Fibroblast of skin of right biceps (primary cell): Measurements from ENCODE around the gene LCTL.
"Not testable (repeated sequence)": the region's sequence is repeated elsewhere in the genome, so short reads cannot be mapped to it uniquely, and the experiment has no call there.

Experiments used
- DNase-seq: peaks from one replicate; pipeline ENCODE4 v3.0.0-alpha.2; 2013

LCTL gene

DNA sequence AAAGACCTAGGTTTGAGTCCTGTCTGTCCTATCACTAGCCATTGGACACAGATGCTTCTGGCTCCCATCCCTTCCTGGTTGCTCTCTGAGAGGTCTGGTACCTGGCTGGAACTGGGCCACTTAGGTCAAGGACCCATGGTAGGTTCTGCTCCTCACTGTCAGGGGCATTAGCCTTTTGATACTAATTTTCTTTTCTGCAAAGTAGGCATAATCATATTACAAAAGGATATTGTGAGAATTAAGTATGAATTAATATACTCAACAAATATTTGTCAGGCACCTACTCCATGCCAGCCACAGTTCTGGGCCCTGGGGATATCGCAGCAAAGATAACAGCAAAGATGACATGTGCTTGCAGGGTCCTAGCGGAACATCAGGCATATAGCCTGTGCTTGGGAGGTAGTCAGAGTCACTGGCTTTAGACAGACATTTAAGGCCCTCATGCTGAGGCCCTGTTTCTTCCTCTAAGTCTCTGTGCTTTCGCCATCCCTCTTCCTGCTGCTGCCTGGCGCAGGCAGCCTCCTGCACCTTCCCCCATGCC, 25.6 kb upstream of the LCTL start:
- DNase-seq = no peak

DNA sequence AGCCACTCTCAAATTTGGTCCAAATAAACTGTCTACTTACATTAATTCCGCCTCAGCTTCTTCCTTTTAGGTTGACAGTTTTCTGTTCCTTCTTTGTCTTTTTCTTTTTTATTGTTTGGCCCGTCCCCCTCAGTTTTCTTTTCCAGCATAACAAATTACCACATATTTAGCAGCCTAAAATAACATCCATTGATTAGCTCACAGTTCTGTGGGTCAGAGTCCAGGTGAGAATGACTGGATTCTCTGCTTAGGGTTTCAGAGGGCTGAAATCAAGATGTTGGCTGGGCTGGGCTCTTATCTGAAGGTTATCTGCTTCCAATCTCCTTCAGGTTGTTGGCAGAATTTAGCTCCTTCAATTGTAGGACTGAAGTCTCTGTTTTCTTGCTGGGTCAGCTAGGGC, 24.6 kb upstream of the LCTL start:
- no peak for DNase-seq

DNA sequence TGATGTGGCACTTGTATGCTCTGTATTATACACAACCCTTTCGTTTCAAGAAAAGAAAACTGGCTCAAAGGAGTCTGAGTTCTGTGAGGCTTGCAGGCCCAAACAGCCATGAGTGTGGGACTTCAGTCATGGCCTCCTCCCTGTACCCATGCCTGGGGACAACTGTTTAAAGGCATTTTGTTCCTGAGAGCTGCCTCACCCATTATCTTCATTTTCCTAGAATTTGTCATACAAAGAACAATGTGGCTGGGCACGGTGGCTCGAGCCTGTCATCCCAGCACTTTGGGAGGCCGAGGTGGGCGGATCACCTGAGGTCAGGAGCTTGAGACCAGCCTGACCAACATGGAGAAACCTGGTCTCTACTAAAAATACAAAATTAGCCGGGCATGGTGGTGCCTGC, 23.6 kb upstream of the LCTL start:
- not testable (repeated sequence) for DNase-seq

DNA sequence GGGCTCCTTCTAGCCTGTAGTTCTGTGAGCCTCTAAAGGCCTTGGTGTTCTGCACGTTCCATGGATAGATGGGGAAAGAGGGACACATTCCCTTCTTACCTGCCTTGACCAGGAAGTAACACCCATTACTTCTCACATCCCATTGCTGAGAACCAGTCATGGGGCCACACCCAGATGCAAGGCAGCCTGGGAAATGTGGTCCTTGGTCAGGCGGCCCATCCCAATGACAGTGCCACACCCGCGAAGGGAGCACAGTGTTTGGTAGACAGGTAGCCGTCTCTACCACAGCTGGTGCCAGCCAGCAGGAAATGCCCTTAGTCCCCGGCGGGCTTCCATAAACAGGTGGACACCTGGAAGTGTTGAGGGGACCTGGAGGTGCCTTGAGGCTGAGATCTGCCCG, 23.2 kb upstream of the LCTL start:
- no peak for DNase-seq

DNA sequence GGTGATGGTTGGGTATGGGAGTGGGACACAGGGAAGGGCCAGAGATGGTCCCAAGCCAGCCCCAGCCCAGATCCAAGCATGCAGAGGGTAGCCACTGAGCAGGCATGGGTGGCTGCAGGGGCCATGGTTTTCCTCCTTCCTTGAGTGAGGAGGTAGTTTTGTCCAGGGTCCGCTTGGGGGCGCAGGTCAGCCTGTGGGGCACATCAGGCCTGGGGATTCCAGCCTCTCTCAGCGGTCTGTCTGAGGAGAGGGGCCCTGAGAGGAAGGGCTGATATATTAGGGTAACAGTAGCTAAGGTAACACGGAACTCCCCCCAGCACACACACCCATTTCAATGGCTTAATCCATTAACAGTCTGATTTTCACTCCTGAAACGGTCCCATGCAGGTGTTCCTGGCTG, 22.7 kb upstream of the LCTL start:
- no peak for DNase-seq

DNA sequence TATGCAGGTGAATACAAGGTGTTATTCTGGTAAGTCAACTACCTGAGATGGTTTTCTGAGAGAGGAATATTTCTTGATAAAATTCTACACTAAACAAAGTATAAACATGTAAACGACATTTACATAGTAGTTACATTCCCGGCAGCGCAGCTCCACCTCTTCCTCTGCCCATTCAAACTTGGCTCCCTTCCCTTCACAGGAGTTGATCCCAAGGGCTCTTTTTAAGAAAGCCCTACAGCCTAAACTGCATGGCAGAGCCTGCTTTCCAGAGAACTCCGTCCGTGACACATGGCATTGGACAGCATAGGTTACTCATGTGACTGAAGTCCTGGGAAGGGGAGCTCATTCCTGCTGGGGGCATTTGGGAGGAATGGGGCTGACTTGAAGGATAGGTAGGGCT, 22.0 kb upstream of the LCTL start:
- no peak for DNase-seq

DNA sequence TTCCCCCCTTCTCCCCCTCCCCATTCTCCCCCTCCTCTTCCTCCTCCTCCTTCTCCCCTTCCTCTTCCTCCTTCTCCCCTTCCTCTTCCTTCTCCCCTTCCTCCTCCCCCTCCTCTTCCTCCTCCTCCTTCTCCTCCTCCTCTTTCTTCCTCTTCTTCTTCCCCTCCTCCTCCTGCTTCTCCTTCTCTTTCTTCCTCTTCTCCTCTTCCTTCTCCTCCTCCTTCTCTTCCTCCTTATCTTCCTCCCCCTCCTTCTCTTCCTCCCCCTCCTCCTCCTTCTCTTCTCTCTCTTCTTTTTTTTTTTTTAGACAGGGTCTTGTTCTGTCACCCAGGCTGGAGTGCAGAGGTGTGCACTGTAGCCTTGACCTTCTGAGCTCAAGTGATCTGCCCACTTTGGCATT, 21.2 kb upstream of the LCTL start:
- no peak for DNase-seq

DNA sequence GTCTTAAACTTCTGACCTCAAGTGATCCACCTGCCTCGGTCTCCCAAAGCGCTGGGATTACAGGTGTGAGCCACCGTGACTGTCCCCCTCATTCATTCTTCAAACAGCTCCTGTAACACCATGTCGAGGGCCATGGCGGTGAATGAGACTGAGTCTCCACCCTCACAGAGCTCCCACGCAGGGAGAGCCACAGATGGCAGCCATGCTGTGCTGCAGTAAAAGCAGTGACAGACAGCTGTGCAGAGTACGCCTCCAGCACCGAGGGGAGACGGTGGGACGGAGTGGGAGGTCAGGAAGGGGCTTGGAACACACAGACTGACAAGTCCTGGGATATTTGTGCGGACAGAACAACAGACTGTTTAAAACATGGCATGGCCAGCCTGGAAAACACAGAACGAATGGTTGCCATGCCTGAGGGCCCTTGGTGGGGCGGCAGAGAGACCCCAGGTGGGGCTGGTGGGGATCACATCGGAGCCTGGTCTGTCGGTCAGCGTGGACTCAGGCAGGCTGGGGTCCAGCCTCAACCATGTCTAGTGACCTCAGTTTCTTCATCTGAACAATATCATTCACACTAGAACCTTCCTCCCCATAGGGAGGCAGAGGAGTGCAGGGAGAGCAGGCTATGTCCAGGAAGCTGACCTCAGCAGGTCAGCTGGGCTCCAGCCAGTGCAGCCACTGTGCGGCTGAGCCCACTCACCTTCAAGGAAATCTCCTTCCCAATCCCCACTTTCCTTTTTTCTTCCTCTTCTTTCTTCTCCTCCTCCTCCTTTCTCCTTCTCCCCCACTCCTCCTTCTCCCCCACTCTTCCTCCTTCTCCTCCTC, 20.6 kb upstream of the LCTL start:
- no peak for DNase-seq

DNA sequence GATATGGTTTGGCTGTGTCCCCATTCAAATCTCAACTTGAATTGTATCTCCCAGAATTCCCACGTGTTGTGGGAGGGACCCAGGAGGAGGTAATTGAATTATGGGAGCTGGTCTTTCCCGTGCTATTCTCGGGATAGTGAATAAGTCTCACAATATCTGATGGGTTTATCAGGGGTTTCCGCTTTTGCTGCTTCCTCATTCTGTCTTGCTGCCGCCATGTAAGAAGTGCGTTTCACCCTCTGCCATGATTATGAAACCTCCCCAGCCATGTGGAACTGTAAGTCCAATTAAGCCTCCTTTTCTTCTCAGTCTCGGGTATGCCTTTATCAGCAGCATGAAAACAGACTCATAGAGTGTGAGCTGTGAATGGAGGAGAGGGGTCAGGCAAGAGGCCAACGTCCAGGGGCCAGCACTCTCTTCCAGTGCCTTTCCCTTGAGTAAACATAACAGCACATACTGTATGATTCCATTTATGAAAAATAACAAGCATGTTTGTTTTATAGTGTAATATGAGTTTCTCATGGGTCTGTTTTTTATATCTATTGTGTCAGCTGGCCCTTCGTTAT, 16.3 kb upstream of the LCTL start:
- no peak for DNase-seq

DNA sequence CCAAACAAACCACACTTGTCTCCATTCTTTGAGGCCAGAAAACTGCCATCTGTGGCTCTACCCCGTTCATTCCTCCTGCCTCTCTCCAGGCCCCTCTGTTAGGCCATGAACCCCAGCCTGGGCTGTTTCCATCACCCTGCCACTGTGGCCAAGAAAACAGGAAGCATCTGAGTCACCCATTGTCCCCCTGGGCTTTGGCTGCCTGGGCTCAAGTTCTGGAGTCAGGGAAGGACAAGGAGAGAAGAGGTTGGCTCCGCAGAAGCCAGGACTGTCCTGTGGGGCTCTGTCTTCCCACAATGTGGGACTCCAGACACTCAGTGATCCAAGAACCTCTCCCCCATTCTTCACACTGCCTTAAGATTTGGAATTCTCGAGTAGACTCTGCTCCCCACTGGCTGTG, 14.8 kb upstream of the LCTL start:
- peak; percentile 72 for DNase-seq

DNA sequence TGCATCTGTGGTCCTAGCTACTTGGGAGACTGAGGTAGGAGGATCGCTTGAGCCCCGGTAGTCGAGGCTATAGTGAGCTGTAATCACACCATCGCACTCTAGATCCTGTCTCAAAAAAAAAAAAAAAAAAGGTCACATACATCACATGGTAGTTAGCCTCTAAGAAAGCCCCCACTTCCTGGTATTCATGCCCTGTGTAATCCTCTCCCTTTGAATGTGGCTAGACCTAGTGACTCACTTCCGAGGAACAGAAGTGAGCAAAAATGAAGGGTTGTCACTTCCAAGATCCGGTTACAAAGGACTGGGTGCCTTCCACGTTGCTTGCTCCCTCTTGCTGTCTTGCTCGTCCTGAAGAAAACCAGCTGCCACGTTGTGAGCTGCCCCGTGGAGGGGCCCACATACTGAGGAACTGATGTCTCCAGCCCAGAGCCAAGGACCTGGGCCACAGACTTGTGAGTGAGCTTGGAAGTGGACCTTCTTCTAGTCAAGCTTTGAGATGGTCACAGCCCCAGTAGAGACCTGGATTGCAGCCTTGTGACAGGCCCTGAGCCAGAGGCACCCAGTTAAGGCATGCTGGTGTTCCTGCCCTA, 12.6 kb upstream of the LCTL start:
- peak; percentile 81 for DNase-seq

DNA sequence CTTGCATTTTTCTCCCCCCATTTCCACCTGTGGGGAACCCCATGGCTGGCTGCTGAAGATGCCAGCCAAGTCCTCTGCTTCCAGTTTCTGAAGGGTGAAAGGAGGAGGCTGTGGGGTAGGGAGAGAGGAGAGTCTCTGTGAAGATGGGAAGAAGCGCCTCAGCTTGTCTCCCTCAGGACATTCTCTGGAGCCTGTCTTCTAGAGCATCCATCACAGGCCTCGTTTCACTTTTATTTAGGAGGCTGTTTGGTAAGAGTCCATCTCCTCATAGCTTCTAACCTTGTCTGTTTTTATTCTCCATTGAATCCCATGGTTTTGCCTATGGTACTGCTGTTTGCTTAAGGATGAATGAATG, 8.8 kb upstream of the LCTL start:
- DNase-seq = no peak

DNA sequence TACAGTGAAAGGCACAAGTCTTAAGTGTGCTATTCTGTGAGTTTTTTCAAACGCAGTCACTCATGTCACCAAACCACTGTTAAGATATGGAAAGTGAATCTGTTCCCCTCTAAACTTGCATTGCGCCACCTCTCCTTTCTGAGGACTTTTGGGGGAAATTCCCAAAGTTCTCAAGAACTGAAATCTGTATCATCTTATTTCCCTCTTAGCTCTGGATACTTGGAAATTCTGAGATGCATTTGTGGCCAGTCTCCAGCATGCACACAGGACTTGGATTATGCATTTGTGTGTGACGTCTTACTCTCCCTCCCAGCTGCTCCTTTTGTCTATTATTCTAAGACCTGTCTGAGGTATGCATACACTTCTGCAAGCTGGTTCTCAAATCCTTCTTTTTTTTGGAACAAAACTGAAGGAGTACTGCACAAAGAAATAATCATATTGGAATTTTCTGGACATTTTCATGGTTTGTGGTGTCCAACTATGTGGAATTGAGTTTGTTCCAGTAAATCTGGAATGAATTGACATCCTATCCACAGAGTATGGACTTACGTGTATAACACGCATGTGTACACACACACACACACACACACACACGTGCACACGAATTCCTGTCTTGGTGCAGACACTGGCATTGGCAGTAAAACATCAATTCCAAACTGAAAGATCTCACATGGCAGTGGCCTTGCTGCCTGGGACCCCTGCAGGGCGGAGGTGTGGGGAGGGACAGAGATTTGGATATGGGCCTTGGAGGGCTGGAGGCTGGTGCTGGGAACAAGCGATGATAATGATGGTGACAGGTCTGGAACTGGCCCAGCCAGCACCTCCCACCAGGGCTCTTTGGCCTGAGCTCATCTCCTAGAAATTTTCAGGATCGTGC, 8.2 kb upstream of the LCTL start:
- DNase-seq = peak; percentile 95

DNA sequence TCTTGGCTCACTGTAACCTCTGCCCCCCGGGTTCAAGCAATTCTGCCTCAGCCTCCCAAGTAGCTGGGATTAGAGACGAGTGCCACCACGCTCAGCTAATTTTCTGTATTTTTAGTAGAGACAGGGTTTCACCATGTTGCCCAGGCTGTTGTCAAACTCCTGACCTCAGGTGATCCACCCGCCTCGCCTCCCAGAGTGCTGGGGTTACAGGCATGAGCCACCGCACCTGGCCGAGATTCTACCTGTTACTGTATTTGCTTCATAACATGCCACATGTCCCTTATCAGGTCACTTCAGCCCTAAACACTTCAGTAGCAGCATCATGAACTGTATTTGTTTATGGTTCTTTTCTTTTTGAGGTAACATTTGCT, 7.5 kb upstream of the LCTL start:
- DNase-seq = no peak

DNA sequence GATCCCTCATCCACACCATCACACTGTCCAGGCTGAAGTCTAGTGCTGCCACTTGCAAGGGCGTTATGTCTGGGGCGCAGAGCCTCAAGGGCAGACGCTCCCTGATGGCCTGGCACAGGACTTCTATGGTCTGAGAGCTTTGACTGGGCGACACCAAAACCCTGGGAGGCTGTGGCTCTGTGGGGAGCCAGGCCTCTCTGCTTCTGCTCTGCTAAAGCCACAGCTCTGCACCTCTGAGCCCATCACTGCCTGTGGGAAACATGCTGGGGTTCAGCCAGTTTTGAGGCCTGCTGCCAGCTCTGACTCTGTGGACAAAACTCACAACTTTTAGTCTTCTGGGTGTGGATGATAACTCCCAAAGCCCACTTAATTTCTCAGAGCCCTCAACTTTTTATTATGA, 6.3 kb upstream of the LCTL start:
- DNase-seq = no peak

DNA sequence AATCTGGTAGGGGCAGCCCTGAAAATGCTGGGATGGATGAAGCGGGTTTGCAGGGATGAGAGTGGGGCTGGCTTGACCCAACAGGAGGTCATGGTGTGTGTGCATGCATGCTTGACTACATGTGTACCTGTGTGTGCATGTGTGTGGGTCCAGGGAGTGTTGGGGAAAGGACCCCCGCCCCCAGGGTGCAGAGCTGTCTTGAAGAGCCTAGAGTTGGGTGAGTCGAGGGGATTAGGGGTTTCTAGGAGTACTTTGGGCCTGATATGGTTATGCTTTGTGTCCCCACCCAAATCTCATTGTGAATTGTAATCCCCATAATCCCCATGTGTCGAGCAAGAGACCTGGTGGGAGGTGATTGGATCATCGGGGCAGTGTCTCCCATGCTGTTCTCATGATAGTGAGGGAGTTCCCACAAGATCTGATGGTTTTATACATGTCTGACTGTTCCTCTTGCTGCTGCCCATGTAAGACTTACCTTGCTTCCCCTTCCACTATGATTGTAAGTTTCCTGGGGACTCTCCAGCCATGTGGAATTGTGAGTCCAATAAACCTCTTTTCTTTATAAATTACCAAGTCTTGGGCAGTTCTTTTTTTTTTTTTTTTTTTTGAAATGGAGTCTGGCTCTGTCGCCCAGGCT, 5.2 kb upstream of the LCTL start:
- no peak for DNase-seq

DNA sequence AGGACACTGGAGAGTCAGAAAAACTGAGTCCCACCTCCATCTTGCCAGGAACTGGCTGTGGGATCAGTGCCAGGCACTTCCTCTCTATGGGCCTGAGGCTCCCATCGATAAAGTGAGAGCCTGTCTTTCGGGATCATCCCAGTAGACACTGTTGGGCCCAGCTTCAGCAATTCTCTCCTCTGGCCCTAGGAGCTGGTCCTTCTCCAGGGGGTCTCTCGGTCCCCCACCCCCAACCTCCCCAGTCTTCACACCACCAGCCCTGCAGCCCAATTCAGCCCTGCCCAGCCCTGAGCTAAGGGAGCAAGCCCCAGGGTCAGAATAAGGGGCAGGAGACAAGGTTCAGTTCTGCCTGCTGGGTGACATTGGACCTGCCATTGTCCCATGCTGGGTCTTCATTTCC, 4.5 kb upstream of the LCTL start:
- DNase-seq = no peak

DNA sequence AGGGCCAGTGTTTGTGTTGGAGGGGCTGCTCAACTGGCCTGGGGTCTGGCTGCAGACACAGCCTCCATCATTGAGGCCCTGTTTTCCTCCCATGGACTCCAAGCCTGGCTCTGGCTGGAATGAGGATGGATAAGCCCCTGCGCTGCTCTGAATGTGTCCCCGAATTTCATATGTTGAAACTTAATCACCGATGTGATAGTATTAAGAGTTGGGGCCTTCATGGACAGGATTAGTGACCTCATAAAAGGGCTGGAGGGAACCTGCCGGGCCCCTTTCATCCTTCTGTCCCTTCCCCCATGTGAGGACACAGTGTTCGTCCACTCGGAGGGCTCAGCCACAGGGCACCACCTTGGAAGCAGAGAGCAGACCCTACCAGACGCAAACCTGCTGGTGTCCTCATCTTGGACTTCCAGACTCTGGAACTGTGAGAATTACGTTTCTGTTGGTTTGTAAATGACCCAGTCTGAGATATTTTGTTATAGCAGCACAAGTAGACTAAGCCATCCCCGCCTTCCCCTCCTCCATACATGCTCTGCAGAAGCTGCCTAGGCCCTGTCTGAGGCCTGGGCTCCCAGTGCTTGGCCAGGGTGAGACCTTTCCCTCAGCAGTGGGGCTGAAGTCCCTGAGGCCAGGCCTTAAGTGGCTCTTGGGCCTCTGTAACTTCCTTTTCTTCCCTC, 3.8 kb upstream of the LCTL start:
- no peak for DNase-seq

DNA sequence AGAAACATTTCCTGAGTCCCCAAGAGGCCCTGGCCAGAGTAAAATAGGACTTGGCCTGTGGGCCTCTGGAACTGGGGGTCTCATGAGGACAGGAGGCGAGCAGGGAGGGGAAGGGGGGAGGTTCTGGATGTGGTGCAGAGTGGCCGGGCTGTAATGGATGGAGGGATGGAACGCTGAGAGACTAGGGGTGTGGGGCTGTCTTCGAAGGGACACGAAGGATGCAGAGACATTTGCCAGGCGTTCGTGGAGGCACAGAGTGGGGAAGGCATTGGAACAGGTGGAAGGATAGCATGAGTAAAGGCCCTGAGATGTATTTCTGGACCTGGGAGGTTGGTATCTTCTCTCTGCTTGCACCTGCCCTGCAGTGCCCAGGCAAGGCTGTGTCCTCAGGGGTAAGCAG, 2.1 kb upstream of the LCTL start:
- DNase-seq = no peak

DNA sequence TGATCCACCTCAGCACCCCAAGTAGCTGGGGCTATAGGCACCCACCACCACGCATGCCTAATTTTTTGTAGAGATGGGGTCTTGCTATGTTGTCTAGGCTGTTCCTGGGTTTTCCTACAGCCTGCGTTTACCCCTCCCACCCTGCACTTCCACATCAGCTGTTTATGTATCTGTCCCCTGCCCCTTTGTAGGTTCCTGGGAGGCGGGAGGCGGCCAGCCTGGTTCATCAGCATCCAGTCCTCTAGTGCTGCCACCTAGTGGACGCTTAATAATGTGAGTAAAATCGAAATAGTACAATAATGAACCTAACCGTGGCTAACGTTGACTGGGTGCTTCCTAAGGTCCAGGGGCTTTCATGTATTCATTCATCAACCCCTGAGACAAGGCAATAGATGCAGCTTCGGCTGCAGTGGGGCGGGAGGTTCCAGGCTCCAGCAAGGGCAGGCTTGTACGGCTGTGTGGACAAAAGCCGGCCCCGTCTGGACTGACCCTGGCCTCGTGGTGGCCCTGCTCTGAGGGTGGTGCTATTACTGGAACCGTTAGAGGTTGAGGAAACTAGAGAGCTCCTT, 1.2 kb upstream of the LCTL start:
- DNase-seq = peak; percentile 84

DNA sequence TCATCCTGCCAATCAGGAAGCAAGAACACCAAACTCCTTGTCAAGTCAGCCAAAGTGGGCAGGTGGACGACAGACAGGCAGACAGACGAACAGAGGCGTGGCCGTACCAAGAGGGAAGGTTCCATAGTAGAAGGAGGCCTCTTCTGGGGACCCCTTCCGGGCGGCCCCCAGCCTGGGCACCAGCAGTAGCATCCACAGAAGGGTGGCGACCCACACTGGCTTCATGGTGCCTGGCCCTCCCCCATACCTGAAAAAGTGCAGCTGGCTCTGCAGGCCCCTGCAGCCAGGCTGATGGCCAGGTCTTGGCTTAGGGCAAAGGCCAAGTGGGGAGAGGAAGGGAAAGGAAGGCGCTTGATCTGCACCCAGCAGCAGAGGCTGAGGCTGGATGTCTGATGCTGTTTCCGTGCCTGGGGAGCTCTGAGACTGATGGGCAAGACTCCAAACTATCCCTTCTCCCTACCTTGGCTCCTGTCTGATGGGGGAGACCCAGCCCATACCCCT, 607 bp downstream of the LCTL start:
- peak; percentile 37 for DNase-seq
